A549 (cell line): ENCODE measurements around the gene SMYD4. TPM values are rescaled to one million over a fixed set of nuclear protein-coding genes. Genes with fewer than 3 reads are reported as not detected.

Source experiments
- ATAC-seq, 2 experiments: fragments of 200-7000 bp in 1 of 2; fragments of >200 bp in 1 of 2; cut with Nextera tagmentation in 1 of 2; cut with Tn5 transposase in 1 of 2; 3 replicates each; pipeline versions ENCODE4 v1.8.0 to v1.9.1; 2018 to 2020; ENCODE audit warnings: mild to moderate bottlenecking in 1 of 2, moderate library complexity in 1 of 2
- CTCF ChIA-PET: fragments of 300-600 bp; sonication (Branson Sonifier 250); formaldehyde crosslinking; extraction: SDS; loops from one replicate; lab custom pipeline; 2021; ENCODE audit warnings: antibody characterized with exemption, inconsistent platforms; lab: Yijun Ruan, JAX
- POLR2A ChIA-PET: fragments of 350-600 bp; formaldehyde crosslinking; extraction: SDS; loops from one replicate; lab custom pipeline; 2021; ENCODE audit warnings: antibody characterized with exemption, inconsistent platforms; lab: Yijun Ruan, JAX
- DNase-seq, 2 experiments: peaks; one replicate each; pipeline versions ENCODE4 v3.0.0 to v3.0.0-alpha.2; 2011 to 2016; ENCODE audit warnings: low read depth in 1 of 2, low spot score in 1 of 2
- FAIRE-seq: peaks from 2 replicates; lab custom pipeline; 2011; peaks lifted over from hg19 to GRCh38; lab: Jason Lieb, UNC
- H3K27ac ChIP-seq, 2 experiments: fragments of >200 bp; sonication (Bioruptor Twin); formaldehyde crosslinking; 3 replicates each; pipeline ENCODE4 v1.5.1; 2016 to 2017
- H3K4me1 ChIP-seq: fragments of >200 bp; sonication (Bioruptor Twin); formaldehyde crosslinking; 3 replicates; pipeline ENCODE4 v1.6.1; 2016
- H3K4me2 ChIP-seq: fragments of >200 bp; sonication (Bioruptor Twin); formaldehyde crosslinking; 3 replicates; pipeline ENCODE4 v1.6.1; 2016
- H3K4me3 ChIP-seq: fragments of >200 bp; sonication (Bioruptor Twin); formaldehyde crosslinking; 3 replicates; pipeline ENCODE4 v1.5.1; 2016
- H3K9me3 ChIP-seq: fragments of >200 bp; sonication (Bioruptor Twin); formaldehyde crosslinking; 3 replicates; pipeline ENCODE4 v1.6.1; 2016
- BCL3 ChIP-seq: fragments of >200 bp; sonication (Bioruptor Twin); formaldehyde crosslinking; IDR thresholded peaks from 3 replicates; pipeline ENCODE4 v1.6.1; 2016
- CBX2 ChIP-seq: fragments of 200-600 bp; sonication (generic); IDR thresholded peaks from 2 replicates; pipeline ENCODE4 v1.6.1; 2016; ENCODE audit warnings: low read depth, mild to moderate bottlenecking, borderline replicate concordance
- CEBPB ChIP-seq, 2 experiments: fragments of >200 bp in 1 of 2; sonication (Bioruptor Twin) in 1 of 2; formaldehyde crosslinking in 1 of 2; IDR thresholded peaks; 2 replicates each; pipeline ENCODE4 v1.6.1; 2012 to 2016
- CTCF ChIP-seq: fragments of >200 bp; sonication (Bioruptor Twin); formaldehyde crosslinking; IDR thresholded peaks from 3 replicates; pipeline ENCODE4 v1.5.1; 2016
- EHF ChIP-seq: fragments of 250-450 bp; sonication (Bioruptor Pico); IDR thresholded peaks from 2 replicates; pipeline ENCODE4 v1.5.0; 2020; ENCODE audit warnings: mild to moderate bottlenecking
- HES2 ChIP-seq: fragments of >200 bp; sonication (Bioruptor Twin); formaldehyde crosslinking; IDR thresholded peaks from 2 replicates; pipeline ENCODE4 v1.6.1; 2016
- HMGXB4 ChIP-seq: fragments of 250-450 bp; sonication (Bioruptor Pico); IDR thresholded peaks from 2 replicates; pipeline ENCODE4 v1.5.0; 2021; ENCODE audit warnings: mild to moderate bottlenecking, moderate library complexity, borderline replicate concordance
- HOXB5 ChIP-seq: fragments of 250-450 bp; sonication (Bioruptor Pico); IDR thresholded peaks from 2 replicates; pipeline ENCODE4 v1.5.0; 2020; ENCODE audit warnings: mild to moderate bottlenecking, moderate library complexity
- JUN ChIP-seq, 2 experiments: fragments of >200 bp; sonication (Bioruptor Twin); formaldehyde crosslinking; IDR thresholded peaks; 2 replicates in 1 of 2; 3 replicates in 1 of 2; pipeline ENCODE4 v1.6.1; 2016 to 2017
- JUNB ChIP-seq: fragments of >200 bp; sonication (Bioruptor Twin); formaldehyde crosslinking; IDR thresholded peaks from 2 replicates; pipeline ENCODE4 v1.6.1; 2016
- KDM5A ChIP-seq: fragments of 200-600 bp; sonication (generic); IDR thresholded peaks from 2 replicates; pipeline ENCODE4 v1.6.1; 2016; ENCODE audit warnings: antibody characterized with exemption, mild to moderate bottlenecking
- MAFK ChIP-seq: fragments of 450-650 bp; IDR thresholded peaks from 2 replicates; pipeline ENCODE4 v1.6.1; 2014; ENCODE audit not compliant: partially characterized antibody
- MAZ ChIP-seq: fragments of 150-350 bp; IDR thresholded peaks from 2 replicates; pipeline ENCODE4 v1.6.1; 2014; ENCODE audit warnings: antibody characterized with exemption, low read depth, low read length, borderline replicate concordance
- NR3C1 ChIP-seq: fragments of >200 bp; sonication (Bioruptor Twin); formaldehyde crosslinking; IDR thresholded peaks from 3 replicates; pipeline ENCODE4 v1.6.1; 2017
- POLR2A ChIP-seq: IDR thresholded peaks from 2 replicates; pipeline ENCODE4 v1.6.1; 2012; ENCODE audit warnings: mild to moderate bottlenecking, low read length
- POLR2AphosphoS2 ChIP-seq: conservative IDR thresholded peaks from 2 replicates; pipeline ENCODE4 v1.6.1; 2012; ENCODE audit warnings: low read length, improper control_type of control experiment, inconsistent platforms
- RAD21 ChIP-seq, 2 experiments: fragments of >200 bp in 1 of 2; sonication (Bioruptor Twin) in 1 of 2; formaldehyde crosslinking in 1 of 2; IDR thresholded peaks in 1 of 2; conservative IDR thresholded peaks in 1 of 2; 2 replicates in 1 of 2; 3 replicates in 1 of 2; pipeline ENCODE4 v1.6.1; 2012 to 2018; ENCODE audit warnings: inconsistent platforms in 1 of 2
- RCOR1 ChIP-seq: fragments of 150-350 bp; IDR thresholded peaks from 2 replicates; pipeline ENCODE4 v1.6.1; 2014; ENCODE audit warnings: antibody characterized with exemption, low read length, low read depth
- RFX5 ChIP-seq: fragments of 450-650 bp; IDR thresholded peaks from 2 replicates; pipeline ENCODE4 v1.7.1; 2014; ENCODE audit warnings: antibody characterized with exemption, mild to moderate bottlenecking, moderate library complexity
- SMC3 ChIP-seq: fragments of >200 bp; sonication (Bioruptor Twin); formaldehyde crosslinking; IDR thresholded peaks from 3 replicates; pipeline ENCODE4 v1.6.1; 2018; ENCODE audit warnings: inconsistent platforms
- TP53 ChIP-seq: fragments of 250-450 bp; sonication (Bioruptor Pico); IDR thresholded peaks from 2 replicates; pipeline ENCODE4 v1.5.0; 2021; ENCODE audit warnings: mild to moderate bottlenecking, moderate library complexity
- USF2 ChIP-seq: fragments of 450-650 bp; IDR thresholded peaks from 2 replicates; pipeline ENCODE4 v1.6.1; 2014; ENCODE audit warnings: antibody characterized with exemption
- WGBS: methylation state at CpG from one replicate; pipeline ENCODE4 v1.1.6; 2017; ENCODE audit errors: missing lambda C conversion rate; 5-methylcytosine and 5-hydroxymethylcytosine counted together
- polyA plus RNA-seq, 4 experiments: library from polyadenylated mRNA; depleted of rRNA in 3 of 4; stranded (reverse); fragments of >200 nt; fragmentation: RNase III in 1 of 4; extraction: RNeasy Plus Mini Kit Qiagen cat#74134 plus additional on column Dnase treatment in 1 of 4; gene quantifications; 2 replicates in 3 of 4; 3 replicates in 1 of 4; pipeline ENCODE4 v1.2.3, GENCODE V29; 2011 to 2017
- TF ChIP-seq, protein P1 (sequence below): IDR thresholded peaks from 2 replicates; pipeline ENCODE4 v1.6.1; 2012

The SMYD4 gene
- polyA plus RNA-seq, 2 of the 4 experiments (the other 2 are of a cell fraction): 11.1 to 12.1 TPM

- Histone ChIP-seq H3K9me3 (no peaks in the 10 kb centered on the region), H3K4me1 (peaks cover 13% of the 10 kb centered on the region), H3K4me2 (no peak overlapping the region), H3K4me3 (no peak overlapping the region), H3K27ac (peak overlapping the region in 1 of 2 experiments; percentile 33; a peak in 2 of 6 replicates)
- ATAC-seq: peak in 1 of 2 experiments; percentile 13; a peak in 2 of 6 replicates
- ChIA-PET POLR2A (interaction anchor here (0.5 to 0.8 kb wide), 3 partner anchors 13 to 75 kb away, joined by 3 read pairs; partner anchors contain the start of gene RPA1), CTCF (interaction anchor here (0.8 to 6.8 kb wide), 11 partner anchors 8 to 182 kb away, joined by 3 to 40 read pairs (median 4); no protein-coding TSS in a partner anchor)
- 79% methylated on average over 20 of the region's 20 CpGs for WGBS
- no peak for DNase-seq
- no peak for FAIRE-seq
- TF ChIP-seq CTCF (no peak), POLR2AphosphoS2 (no peak), JUN (IDR thresholded peaks at IDR 0.05) (no peak), NR3C1 (no peak), KDM5A (no peak), HOXB5 (no peak), TP53 (CRISPR knock-in tag) (no peak), RFX5 (no peak), HES2 (no peak), CBX2 (no peak), CEBPB (IDR thresholded peaks at IDR 0.05) (no peak), BCL3 (no peak)
- TF ChIP-seq, all 56 proteins: peak for 0
Measured at GRCh38 chr17:1755252-1755826, 74.4 kb downstream of the SMYD4 start.

- DNase-seq: no peak
- no peak for FAIRE-seq
- peak overlapping the region in 1 of 2 experiments; percentile 33; a peak in 2 of 6 replicates for H3K27ac ChIP-seq
- H3K9me3 ChIP-seq: no peaks in the 10 kb centered on the region
- CTCF ChIA-PET: interaction anchor here (0.7 to 6.8 kb wide), 11 partner anchors 11 to 181 kb away, joined by 3 to 40 read pairs (median 4); partner anchors contain the start of gene SERPINF2
- H3K4me1 ChIP-seq: peaks cover 13% of the 10 kb centered on the region
- no peak overlapping the region for H3K4me3 ChIP-seq
- H3K4me2 ChIP-seq: no peak overlapping the region
- WGBS: 84% methylated on average over 25 of the region's 25 CpGs
- ATAC-seq: peak; percentile 8 to 19; a peak in 2 of 6 replicates
- POLR2A ChIA-PET: interaction anchor here (0.5 to 2.7 kb wide), 3 partner anchors 13 to 75 kb away, joined by 3 to 10 read pairs (median 3); partner anchors contain the start of gene RPA1
- TF ChIP-seq SMC3 (no peak), RCOR1 (no peak), JUNB (no peak), HMGXB4 (CRISPR knock-in tag) (no peak), EHF (CRISPR knock-in tag) (no peak), POLR2A (no peak), USF2 (no peak), CTCF (no peak), HOXB5 (no peak), MAZ (no peak), HES2 (no peak), MAFK (no peak), RAD21 (conservative IDR thresholded peaks at IDR 0.05 in 1 of 2, IDR thresholded peaks at IDR 0.05 in 1 of 2) (no peak)
- TF ChIP-seq, protein P1, sequence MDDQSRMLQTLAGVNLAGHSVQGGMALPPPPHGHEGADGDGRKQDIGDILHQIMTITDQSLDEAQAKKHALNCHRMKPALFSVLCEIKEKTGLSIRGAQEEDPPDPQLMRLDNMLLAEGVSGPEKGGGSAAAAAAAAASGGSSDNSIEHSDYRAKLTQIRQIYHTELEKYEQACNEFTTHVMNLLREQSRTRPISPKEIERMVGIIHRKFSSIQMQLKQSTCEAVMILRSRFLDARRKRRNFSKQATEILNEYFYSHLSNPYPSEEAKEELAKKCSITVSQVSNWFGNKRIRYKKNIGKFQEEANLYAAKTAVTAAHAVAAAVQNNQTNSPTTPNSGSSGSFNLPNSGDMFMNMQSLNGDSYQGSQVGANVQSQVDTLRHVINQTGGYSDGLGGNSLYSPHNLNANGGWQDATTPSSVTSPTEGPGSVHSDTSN: no peak
Measured at GRCh38 chr17:1754430-1755112, 75.1 kb downstream of the SMYD4 start.
